Mesendoderm (in vitro differentiated cells): ENCODE results near the gene DRGX.

ENCODE experiments used
- DNase-seq: peaks from one replicate; pipeline ENCODE4 v3.0.0; 2013
- H2AK5ac ChIP-seq: 2 replicates; pipeline ENCODE4 v1.6.1; 2013; ENCODE audit warnings: low read length, inconsistent platforms
- H2BK120ac ChIP-seq: 2 replicates; pipeline ENCODE4 v1.6.1; 2013; ENCODE audit warnings: low read depth, mild to moderate bottlenecking, low read length, moderate library complexity, mixed read lengths
- H2BK15ac ChIP-seq: replicated peaks from 2 replicates; pipeline ENCODE4 v1.6.1; 2013; ENCODE audit warnings: low read depth, mild to moderate bottlenecking, moderate library complexity
- H2BK5ac ChIP-seq: 2 replicates; pipeline ENCODE4 v1.6.1; 2013; ENCODE audit warnings: low read length, inconsistent platforms
- H3K18ac ChIP-seq: 2 replicates; pipeline ENCODE4 v1.6.1; 2013; ENCODE audit warnings: mild to moderate bottlenecking, low read length, mixed read lengths
- H3K23ac ChIP-seq: one replicate; pipeline ENCODE4 v1.6.1; 2013; ENCODE audit warnings: low read length
- H3K27ac ChIP-seq: 2 replicates; pipeline ENCODE4 v1.5.1; 2013; ENCODE audit warnings: low read depth, mild to moderate bottlenecking, inconsistent platforms, low read length, moderate library complexity
- H3K27me3 ChIP-seq: 2 replicates; pipeline ENCODE4 v1.6.1; 2013; ENCODE audit warnings: low read length, control low read depth, mild to moderate bottlenecking, inconsistent platforms; ENCODE audit not compliant: insufficient read depth, poor library complexity
- H3K36me3 ChIP-seq: 2 replicates; pipeline ENCODE4 v1.6.1; 2013; ENCODE audit warnings: low read length, inconsistent platforms; ENCODE audit not compliant: control insufficient read depth, insufficient read depth
- H3K4ac ChIP-seq: one replicate; pipeline ENCODE4 v1.6.1; 2013; ENCODE audit warnings: low read depth, mild to moderate bottlenecking, low read length, moderate library complexity
- H3K4me1 ChIP-seq: 2 replicates; pipeline ENCODE4 v1.6.1; 2013; ENCODE audit warnings: low read depth, low read length, inconsistent platforms; ENCODE audit not compliant: control insufficient read depth
- H3K4me2 ChIP-seq: 2 replicates; pipeline ENCODE4 v1.6.1; 2013; ENCODE audit warnings: low read length
- H3K4me3 ChIP-seq: 2 replicates; pipeline ENCODE4 v1.5.1; 2013; ENCODE audit warnings: mild to moderate bottlenecking, low read length
- H3K56ac ChIP-seq: one replicate; pipeline ENCODE4 v1.6.1; 2013; ENCODE audit warnings: low read length
- H3K79me1 ChIP-seq: 2 replicates; pipeline ENCODE4 v1.6.1; 2013; ENCODE audit warnings: low read length, inconsistent platforms
- H3K79me2 ChIP-seq: 2 replicates; pipeline ENCODE4 v1.6.1; 2013; ENCODE audit warnings: mild to moderate bottlenecking, low read length; ENCODE audit not compliant: control insufficient read depth, insufficient read depth
- H3K9ac ChIP-seq: 2 replicates; pipeline ENCODE4 v1.6.1; 2013; ENCODE audit warnings: low read length, inconsistent platforms
- H4K5ac ChIP-seq: one replicate; pipeline ENCODE4 v1.6.1; 2013; ENCODE audit warnings: low read length
- H4K8ac ChIP-seq: one replicate; pipeline ENCODE4 v1.6.1; 2013; ENCODE audit warnings: low read depth, mild to moderate bottlenecking, control low read depth, low read length, moderate library complexity
- WGBS: extraction: QIAGEN DNeasy Blood & Tissue Kit; methylation state at CpG from one replicate; pipeline ENCODE4 v1.1.7; 2013; ENCODE audit warnings: low lambda C conversion rate, missing lambda C conversion rate; ENCODE audit not compliant: insufficient coverage; ENCODE audit errors: extremely low coverage; 5-methylcytosine and 5-hydroxymethylcytosine counted together

DRGX gene

DNA sequence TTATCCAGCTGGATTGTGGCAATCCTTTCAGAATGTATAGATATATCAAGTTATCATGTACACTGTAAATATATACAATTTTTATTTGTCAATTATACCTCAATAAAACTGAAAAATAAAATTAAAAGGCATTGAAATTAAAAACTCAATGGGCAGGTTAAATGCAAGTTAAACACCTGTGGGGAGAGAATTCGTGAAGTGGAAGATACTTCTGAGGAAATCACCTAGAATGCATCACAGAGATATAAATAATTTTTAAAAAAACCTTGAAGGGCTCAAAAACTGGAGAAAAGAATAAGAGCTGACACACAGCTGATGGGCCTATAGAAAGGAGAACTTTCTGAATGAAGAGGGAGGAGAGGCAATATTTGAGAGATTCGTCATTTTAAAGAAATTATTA is 37.2 kb upstream of the DRGX start:
- Histone ChIP-seq H3K9ac (no peak overlapping the region), H3K4me3 (no peak overlapping the region), H2BK5ac (no peak overlapping the region), H2BK15ac (no peak overlapping the region), H3K36me3 (no peaks in the 10 kb centered on the region), H3K4me1 (no peaks in the 10 kb centered on the region), H3K18ac (no peak overlapping the region), H4K8ac (no peak overlapping the region), H4K5ac (no peak overlapping the region), H3K79me2 (no peaks in the 10 kb centered on the region), H2BK120ac (no peak overlapping the region), H3K4me2 (no peak overlapping the region), H3K79me1 (no peaks in the 10 kb centered on the region), H3K23ac (no peak overlapping the region), H3K27me3 (no peaks in the 10 kb centered on the region), H3K56ac (no peak overlapping the region), H2AK5ac (no peak overlapping the region), H3K4ac (no peak overlapping the region), H3K27ac (no peak overlapping the region)
- no CpG with 5 or more reads among the region's 2 CpGs for WGBS
- DNase-seq = no peak

DNA sequence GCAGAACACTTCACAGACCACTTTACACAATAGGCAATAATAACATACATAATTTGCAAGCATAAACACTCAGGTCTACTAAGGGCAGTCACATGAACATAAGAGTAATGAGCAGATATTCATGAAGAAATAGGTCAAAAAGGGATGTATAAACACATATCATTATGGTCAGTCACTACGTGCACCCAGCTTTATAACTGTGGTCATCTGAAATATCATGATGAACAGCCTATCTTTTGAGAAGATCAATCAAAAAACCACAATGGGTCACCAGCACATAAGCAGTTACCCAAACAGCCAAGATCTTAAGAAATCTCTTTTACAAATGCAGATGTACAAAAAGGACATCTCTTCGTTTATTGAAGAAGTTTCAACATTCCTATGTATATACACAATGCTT is 35.5 kb upstream of the DRGX start:
- Histone ChIP-seq H3K4me2 (no peak overlapping the region), H2BK120ac (no peak overlapping the region), H2BK5ac (no peak overlapping the region), H3K18ac (no peak overlapping the region), H3K9ac (no peak overlapping the region), H3K23ac (no peak overlapping the region), H4K5ac (no peak overlapping the region), H2AK5ac (no peak overlapping the region), H3K79me1 (no peaks in the 10 kb centered on the region), H3K27ac (no peak overlapping the region), H3K4ac (no peak overlapping the region), H4K8ac (no peak overlapping the region), H3K36me3 (no peaks in the 10 kb centered on the region), H3K56ac (no peak overlapping the region), H3K79me2 (no peaks in the 10 kb centered on the region), H3K27me3 (no peaks in the 10 kb centered on the region), H3K4me1 (no peaks in the 10 kb centered on the region), H2BK15ac (no peak overlapping the region), H3K4me3 (no peak overlapping the region)
- no peak for DNase-seq
- no CpG with 5 or more reads among the region's 2 CpGs for WGBS

DNA sequence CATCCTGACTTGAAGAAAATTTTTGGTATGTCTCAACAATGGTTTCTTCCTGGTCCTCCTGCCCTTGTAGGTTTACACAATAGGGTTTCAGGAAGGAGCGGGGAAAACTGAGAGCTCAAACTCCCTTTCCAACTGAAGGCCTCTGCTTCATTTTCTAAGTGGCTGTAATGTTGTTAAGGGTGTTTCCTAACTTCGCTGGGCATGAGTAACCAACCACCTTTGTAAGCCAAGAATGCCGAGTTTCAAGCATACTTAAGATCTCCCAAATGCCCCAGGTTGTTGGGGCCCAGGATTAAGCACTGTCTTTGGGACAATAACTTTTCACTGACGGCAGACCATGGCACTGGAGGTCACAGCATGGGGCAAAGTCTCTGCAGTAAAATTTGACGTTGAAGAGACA is 33.6 kb upstream of the DRGX start:
- Histone ChIP-seq H2BK15ac (no peak overlapping the region), H3K4me1 (no peaks in the 10 kb centered on the region), H3K4me3 (no peak overlapping the region), H3K4ac (no peak overlapping the region), H3K4me2 (no peak overlapping the region), H3K23ac (no peak overlapping the region), H2AK5ac (no peak overlapping the region), H3K36me3 (no peaks in the 10 kb centered on the region), H3K79me2 (no peaks in the 10 kb centered on the region), H4K5ac (no peak overlapping the region), H3K27ac (no peak overlapping the region), H3K9ac (no peak overlapping the region), H2BK5ac (no peak overlapping the region), H2BK120ac (no peak overlapping the region), H3K18ac (no peak overlapping the region), H3K79me1 (no peaks in the 10 kb centered on the region), H3K27me3 (no peaks in the 10 kb centered on the region), H4K8ac (no peak overlapping the region), H3K56ac (no peak overlapping the region)
- WGBS = no CpG with 5 or more reads among the region's 5 CpGs
- DNase-seq = no peak

DNA sequence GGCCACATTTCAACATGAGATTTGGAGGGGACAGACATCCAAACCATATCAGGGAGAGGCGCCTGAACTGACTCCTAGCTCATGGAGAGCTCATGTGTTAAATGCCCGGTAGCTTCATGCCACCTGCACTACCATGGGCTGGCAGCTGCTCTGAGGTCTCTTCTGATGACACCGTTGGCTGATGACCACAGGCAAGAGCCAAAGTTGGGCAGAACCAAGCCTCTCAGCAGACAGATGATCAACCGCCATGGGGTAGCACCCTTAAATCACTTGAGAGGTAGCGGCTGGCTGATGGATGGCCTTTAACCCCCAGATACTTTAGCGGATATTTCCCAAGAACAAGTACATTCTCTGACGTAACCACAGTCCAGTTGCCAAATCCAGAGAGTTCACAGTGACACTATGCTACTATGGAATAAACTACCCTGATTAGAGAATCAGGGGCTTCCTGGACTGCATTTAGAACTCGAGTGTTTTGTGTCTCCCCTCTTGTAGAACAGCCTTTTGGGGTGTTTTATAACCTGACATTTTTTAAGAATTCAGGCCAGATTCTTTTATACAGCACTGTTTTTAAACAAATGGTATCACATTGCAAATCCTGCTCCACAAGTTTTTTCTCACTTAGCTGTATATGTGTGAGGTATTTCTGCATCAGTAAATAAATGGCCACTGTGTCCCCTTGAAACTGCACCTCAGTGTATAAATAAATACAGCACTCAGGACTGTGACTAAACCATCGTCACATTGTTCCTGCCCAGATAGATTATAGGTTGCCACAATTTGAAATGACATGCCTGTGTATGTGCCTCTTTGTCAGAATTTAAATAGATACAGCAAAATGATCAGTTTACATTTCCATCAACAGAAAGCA is 30.8 kb upstream of the DRGX start:
- no peak overlapping the region for H2BK15ac ChIP-seq
- no peak overlapping the region for H2BK120ac ChIP-seq
- H4K8ac ChIP-seq = no peak overlapping the region
- no peak overlapping the region for H3K23ac ChIP-seq
- H3K9ac ChIP-seq = no peak overlapping the region
- no peak overlapping the region for H3K56ac ChIP-seq
- H3K27ac ChIP-seq = no peak overlapping the region
- H3K4me2 ChIP-seq = no peak overlapping the region
- no peaks in the 10 kb centered on the region for H3K4me1 ChIP-seq
- no peak for DNase-seq
- H3K36me3 ChIP-seq = no peaks in the 10 kb centered on the region
- no peak overlapping the region for H3K4me3 ChIP-seq
- H3K27me3 ChIP-seq = no peaks in the 10 kb centered on the region
- no peak overlapping the region for H4K5ac ChIP-seq
- no peaks in the 10 kb centered on the region for H3K79me1 ChIP-seq
- H2AK5ac ChIP-seq = no peak overlapping the region
- no CpG with 5 or more reads among the region's 9 CpGs for WGBS
- H3K79me2 ChIP-seq = no peaks in the 10 kb centered on the region
- H3K4ac ChIP-seq = no peak overlapping the region
- no peak overlapping the region for H3K18ac ChIP-seq
- no peak overlapping the region for H2BK5ac ChIP-seq

DNA sequence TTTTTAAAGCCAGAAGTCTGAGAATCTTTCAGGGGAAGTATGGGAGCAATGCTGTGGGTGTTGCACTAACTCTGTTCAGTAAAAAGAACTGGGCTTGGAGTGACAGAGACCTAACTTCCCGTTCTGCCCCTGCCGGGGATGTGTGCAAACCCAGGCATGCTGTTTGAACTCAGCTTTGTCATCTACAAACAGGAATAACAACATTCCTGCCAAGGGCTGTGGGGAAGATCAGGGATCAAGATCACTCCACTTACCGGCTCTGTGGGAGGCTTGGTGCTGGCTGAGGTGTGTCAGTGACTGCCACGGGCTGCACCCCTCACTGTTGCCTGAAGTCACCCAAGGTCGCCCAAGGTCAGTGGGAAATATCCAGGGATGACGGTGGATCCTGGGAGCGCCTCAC is 23.1 kb upstream of the DRGX start:
- no peak overlapping the region for H3K18ac ChIP-seq
- H2BK5ac ChIP-seq = no peak overlapping the region
- no peaks in the 10 kb centered on the region for H3K4me1 ChIP-seq
- no peaks in the 10 kb centered on the region for H3K79me1 ChIP-seq
- H2BK15ac ChIP-seq = no peak overlapping the region
- no peak overlapping the region for H2AK5ac ChIP-seq
- no CpG with 5 or more reads among the region's 7 CpGs for WGBS
- H4K8ac ChIP-seq = no peak overlapping the region
- H3K9ac ChIP-seq = no peak overlapping the region
- no peak overlapping the region for H3K27ac ChIP-seq
- H4K5ac ChIP-seq = no peak overlapping the region
- H3K27me3 ChIP-seq = no peaks in the 10 kb centered on the region
- no peak overlapping the region for H3K4ac ChIP-seq
- no peak overlapping the region for H3K56ac ChIP-seq
- no peaks in the 10 kb centered on the region for H3K79me2 ChIP-seq
- H3K4me2 ChIP-seq = no peak overlapping the region
- DNase-seq = peak; percentile 93
- no peak overlapping the region for H3K4me3 ChIP-seq
- H3K23ac ChIP-seq = no peak overlapping the region
- H3K36me3 ChIP-seq = no peaks in the 10 kb centered on the region
- no peak overlapping the region for H2BK120ac ChIP-seq

DNA sequence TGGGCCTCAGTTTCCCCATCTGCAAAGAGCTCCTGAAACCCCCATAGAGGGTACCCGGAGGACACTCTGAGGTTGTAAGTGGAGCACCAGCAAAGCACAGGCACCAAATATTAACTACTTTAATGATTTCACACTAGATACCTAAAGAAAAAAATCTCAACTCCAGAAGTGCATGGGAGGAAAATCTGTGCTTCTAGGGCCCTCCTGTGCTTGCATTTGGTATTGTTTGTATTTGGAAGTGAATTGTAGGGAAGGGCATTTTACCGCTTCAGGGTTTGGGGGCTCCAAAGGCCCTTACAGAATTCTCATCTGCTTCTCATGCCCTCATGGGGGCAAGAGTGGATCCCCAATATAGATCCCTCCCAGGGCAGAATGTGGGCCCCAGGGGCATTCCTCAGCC is 22.4 kb upstream of the DRGX start:
- Histone ChIP-seq H3K4me2 (no peak overlapping the region), H2AK5ac (no peak overlapping the region), H3K18ac (no peak overlapping the region), H4K8ac (no peak overlapping the region), H3K23ac (no peak overlapping the region), H2BK5ac (no peak overlapping the region), H3K79me1 (no peaks in the 10 kb centered on the region), H3K79me2 (no peaks in the 10 kb centered on the region), H3K36me3 (no peaks in the 10 kb centered on the region), H4K5ac (no peak overlapping the region), H2BK120ac (no peak overlapping the region), H3K4me1 (no peaks in the 10 kb centered on the region), H3K56ac (no peak overlapping the region), H3K9ac (no peak overlapping the region), H2BK15ac (no peak overlapping the region), H3K4me3 (no peak overlapping the region), H3K27me3 (no peaks in the 10 kb centered on the region), H3K27ac (no peak overlapping the region), H3K4ac (no peak overlapping the region)
- DNase-seq = no peak
- no CpG with 5 or more reads among the region's 2 CpGs for WGBS
